Erythroblast (primary cell): ENCODE data around the gene MSMP.

Source experiments
- DNase-seq, 2 experiments: peaks; one replicate each; lab custom pipeline; 2025; lab: John Stamatoyannopoulos, UW
- GATA1 ChIP-seq: IDR thresholded peaks from 2 replicates; pipeline ENCODE4 v1.6.1; 2011; ENCODE audit warnings: low read depth, mild to moderate bottlenecking, control low read depth, low read length, moderate library complexity
- POLR2A ChIP-seq: IDR thresholded peaks from 2 replicates; pipeline ENCODE4 v1.6.1; 2011; ENCODE audit warnings: mild to moderate bottlenecking, low read length

Gene MSMP

GRCh38 chr9:35789541-35789940 lies 35.5 kb upstream of the MSMP start:
- no peak for TF ChIP-seq POLR2A
- no peak for TF ChIP-seq GATA1
- no peak for DNase-seq

- TF ChIP-seq POLR2A (no peak), GATA1 (no peak)
- no peak for DNase-seq
These were observed 29.3 kb upstream of the MSMP start for GRCh38 chr9:35783418-35783817.

- TF ChIP-seq POLR2A: no peak
- TF ChIP-seq GATA1: no peak
- DNase-seq: no peak
These were observed 27.0 kb upstream of the MSMP start for GRCh38 chr9:35781066-35781465.

- DNase-seq: no peak
- no peak for TF ChIP-seq GATA1
- no peak for TF ChIP-seq POLR2A
These were observed 24.4 kb upstream of the MSMP start for GRCh38 chr9:35778496-35778895.

- no peak for TF ChIP-seq GATA1
- no peak for TF ChIP-seq POLR2A
- no peak for DNase-seq
These were observed 21.9 kb upstream of the MSMP start for GRCh38 chr9:35776018-35776417.

- DNase-seq: no peak
- TF ChIP-seq POLR2A (no peak), GATA1 (no peak)
These were observed 21.0 kb upstream of the MSMP start for GRCh38 chr9:35774907-35775635.

GRCh38 chr9:35771943-35772342 lies 17.9 kb upstream of the MSMP start:
- TF ChIP-seq POLR2A: no peak
- no peak for DNase-seq

GRCh38 chr9:35771534-35771933 lies 17.5 kb upstream of the MSMP start:
- no peak for TF ChIP-seq POLR2A
- TF ChIP-seq GATA1: no peak
- DNase-seq: peak; percentile 27 to 50

GRCh38 chr9:35771075-35771433 lies 17.0 kb upstream of the MSMP start:
- no peak for DNase-seq
- TF ChIP-seq POLR2A: no peak
- no peak for TF ChIP-seq GATA1

- no peak for TF ChIP-seq GATA1
- no peak for TF ChIP-seq POLR2A
- DNase-seq: no peak
These were observed 15.7 kb upstream of the MSMP start for GRCh38 chr9:35769763-35770162.

- DNase-seq: no peak
- TF ChIP-seq GATA1 (no peak), POLR2A (no peak)
These were observed 13.4 kb upstream of the MSMP start for GRCh38 chr9:35767458-35767857.

- no peak for DNase-seq
- TF ChIP-seq GATA1: no peak
- TF ChIP-seq POLR2A: no peak
These were observed 12.9 kb upstream of the MSMP start for GRCh38 chr9:35766997-35767396.

GRCh38 chr9:35763803-35764202 lies 9.7 kb upstream of the MSMP start:
- TF ChIP-seq GATA1 (no peak), POLR2A (no peak)
- no peak for DNase-seq

GRCh38 chr9:35763181-35763580 lies 9.1 kb upstream of the MSMP start:
- TF ChIP-seq POLR2A: no peak
- TF ChIP-seq GATA1: no peak
- DNase-seq: no peak

GRCh38 chr9:35760651-35761050 lies 6.6 kb upstream of the MSMP start:
- no peak for DNase-seq
- TF ChIP-seq GATA1 (no peak), POLR2A (no peak)

- no peak for DNase-seq
- no peak for TF ChIP-seq POLR2A
- no peak for TF ChIP-seq GATA1
These were observed 5.7 kb upstream of the MSMP start for GRCh38 chr9:35759795-35760194.

- no peak for DNase-seq
- TF ChIP-seq GATA1 (no peak), POLR2A (no peak)
These were observed 4.5 kb upstream of the MSMP start for GRCh38 chr9:35758475-35759050.
